Stimulated activated CD4-positive, alpha-beta T cell treated with anti-CD3 and anti-CD28 coated beads, Interleukin-4, amount 100 ng/mL, for 24 hours (primary cell): ENCODE results near the gene UBE3A.

Experiments
- DNase-seq: peaks from one replicate; pipeline ENCODE4 v3.0.0-alpha.2; 2020

Gene UBE3A

DNA sequence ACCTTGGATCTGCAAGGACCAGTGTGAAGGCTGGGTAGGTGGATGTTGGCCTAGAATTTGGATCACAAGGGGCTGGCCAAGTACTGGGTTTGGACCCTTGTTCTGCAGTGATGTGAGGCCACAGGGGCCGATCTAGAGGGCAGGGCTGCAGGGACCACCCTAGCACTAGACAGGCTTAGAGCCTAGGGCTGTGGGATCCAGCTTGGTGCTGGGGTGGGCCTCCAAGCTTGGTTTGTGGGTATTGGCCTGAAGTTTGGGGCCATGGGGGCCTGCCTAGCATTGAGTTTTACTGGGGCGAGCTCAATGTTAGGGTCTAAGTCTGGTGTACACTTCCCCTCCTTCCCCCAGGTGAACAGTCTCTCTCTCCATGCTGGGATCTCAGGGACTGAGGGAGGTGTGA lies 36.5 kb downstream of the UBE3A start:
- no peak for DNase-seq

DNA sequence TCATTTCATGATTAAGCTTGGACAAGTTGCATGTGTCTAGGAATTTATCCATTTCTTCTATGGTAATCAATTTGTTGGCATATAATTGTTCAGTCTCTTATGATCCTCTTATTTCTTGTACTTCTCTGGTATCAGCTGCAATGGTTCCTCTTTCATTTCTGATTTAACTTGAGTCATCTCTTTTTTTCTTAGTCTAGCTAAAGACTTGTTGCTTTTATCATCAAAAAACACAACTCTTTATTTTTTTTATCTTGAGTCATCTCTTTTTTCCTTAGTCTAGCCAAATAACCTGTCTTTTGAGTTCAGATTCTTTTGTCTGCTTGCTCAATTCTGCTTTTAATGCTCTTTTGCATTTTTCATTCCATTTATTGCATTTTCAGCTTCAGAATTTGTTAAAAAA lies 37.3 kb downstream of the UBE3A start:
- DNase-seq: no peak

DNA sequence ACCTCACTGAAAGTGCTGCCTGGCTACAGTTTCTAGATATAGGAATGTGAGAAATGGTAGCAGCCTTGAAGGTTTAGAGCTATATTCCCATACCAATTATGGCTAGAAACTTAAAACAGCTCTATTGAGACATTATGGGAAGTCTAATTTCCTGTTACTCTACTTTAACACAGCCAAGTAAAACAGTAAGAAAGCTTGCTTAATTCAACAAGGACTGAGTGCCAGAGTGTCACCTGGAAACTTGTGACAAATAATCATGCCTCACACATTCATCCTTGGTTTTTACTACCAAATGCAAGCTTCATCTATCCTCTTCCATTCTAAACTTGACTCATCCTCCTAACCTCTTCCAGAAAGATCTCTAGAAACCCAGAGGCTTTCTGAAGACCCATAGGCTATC lies 41.7 kb downstream of the UBE3A start:
- DNase-seq: no peak

DNA sequence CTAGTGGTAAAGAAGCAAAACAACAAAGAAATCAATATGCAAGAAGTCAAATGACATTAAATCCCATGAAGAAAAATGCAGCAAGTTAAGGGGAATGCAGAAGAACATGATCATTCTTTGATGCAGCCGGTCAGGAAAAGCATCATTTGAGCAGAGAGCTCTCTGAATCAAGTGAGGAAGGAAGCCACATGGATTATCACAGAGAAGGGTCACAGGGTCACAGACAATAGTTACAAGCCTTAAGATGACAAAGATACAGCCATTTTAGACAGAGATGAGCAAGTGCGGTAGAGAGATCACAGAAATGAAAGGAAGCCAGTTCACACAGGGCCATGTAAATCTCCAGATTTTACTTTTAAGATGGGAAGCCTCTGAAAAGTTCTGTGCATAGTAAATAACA lies 43.9 kb downstream of the UBE3A start:
- no peak for DNase-seq

DNA sequence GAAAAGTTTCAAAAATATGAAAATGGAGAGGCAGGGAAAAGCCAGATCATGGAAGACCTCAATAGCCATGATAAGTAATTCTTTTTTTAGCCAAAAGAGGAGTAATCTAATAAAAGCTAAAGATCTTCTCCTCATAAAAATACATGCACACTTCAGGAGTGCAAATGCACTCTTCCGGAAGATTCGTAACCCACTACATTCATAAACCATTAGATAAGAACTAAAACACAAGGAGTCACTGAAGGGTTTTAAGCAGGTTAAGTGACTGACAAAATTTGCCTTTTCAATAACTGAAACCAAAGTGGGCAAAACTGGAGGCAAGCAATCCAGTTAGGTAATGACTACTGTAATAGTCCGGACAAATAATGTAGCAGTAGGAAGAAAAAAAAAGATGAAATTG lies 46.0 kb downstream of the UBE3A start:
- no peak for DNase-seq

DNA sequence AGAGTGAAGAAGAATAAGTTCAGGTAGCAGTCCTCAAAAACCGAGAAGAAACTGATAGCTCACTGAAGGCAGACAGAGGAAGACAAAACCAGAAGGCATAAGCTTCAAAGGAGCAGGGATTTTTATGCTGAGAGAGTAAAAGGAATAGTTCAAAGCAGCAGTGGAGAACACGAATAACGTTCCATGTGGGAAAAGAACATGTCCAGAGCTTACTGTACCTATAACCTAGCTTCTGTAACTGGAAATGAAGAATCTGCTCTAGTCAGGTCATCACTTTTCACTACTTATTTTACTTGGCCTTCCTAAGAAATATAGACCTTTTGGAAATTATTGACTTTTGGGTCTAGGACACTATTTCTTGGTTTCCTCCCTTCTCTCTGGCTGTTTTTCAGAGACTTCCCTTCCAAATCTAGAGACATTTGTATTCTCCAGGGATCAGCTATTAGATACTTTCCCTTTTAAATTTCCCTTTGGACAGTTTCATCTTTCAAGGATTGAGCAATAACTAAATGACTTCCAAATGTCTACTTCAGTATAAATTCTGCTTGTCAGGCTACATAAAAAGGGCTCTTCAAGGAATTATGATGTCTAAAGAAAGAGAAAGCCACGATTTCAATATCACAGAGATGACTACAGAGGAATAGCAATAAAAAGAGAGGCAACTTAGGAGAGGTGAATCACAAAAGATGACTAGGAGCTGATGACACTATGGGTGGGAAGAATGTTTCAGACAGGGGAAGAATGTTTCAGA lies 46.7 kb downstream of the UBE3A start:
- no peak for DNase-seq

DNA sequence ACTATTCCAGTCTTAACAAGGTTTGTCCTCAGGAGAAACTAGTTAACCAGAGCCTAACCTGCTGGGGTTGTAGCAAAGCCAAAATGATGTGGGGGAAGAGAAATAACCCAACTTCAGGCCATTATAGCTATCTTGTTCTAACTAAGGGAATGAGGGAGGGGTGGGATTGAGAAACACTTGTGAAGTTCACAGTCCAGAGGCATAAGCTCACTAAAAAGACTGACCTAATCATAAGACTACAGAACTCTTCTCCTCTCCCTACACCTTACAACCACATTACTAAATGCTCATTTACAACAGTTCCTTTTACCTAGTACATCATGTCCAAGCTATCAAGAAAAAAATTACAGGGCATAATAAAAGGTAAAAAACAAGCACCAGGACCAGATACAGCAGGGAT lies 52.8 kb downstream of the UBE3A start:
- no peak for DNase-seq

DNA sequence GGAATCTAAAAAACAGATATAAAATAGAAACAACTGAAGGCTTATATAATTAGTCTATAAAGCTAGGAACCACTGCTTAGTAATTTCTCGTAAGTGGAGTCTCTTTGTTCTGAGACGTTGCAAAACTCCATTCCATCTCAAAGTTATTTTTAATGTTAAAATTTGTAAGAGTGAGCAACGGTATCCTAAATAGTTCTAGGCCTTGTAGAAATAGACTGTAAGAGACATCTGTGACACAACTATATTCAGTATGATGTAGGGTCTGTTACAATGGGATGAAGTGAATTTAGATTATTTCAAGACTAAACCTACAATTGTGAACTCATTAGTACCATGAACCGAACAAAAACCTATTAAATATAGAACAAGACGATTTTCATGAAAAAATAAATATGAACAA lies 57.2 kb downstream of the UBE3A start:
- no peak for DNase-seq

DNA sequence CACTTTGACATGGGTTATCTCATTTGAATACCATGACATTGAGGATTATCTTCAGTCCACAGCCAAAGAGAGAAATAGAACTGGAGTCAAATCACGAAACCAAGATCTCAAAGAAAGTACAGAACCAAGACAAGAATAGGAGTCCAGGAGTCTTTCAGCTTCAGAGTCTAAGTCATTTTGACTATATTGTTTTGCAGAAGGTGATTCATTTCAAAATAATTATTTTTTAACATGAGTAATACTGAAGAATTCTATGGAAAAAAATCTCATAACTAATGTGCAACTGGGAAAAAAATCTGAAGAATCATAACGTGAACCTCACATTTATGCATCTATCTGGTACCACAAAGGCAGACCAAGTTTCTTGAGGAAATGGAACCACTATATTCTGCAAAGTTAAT lies 60.3 kb downstream of the UBE3A start:
- no peak for DNase-seq

DNA sequence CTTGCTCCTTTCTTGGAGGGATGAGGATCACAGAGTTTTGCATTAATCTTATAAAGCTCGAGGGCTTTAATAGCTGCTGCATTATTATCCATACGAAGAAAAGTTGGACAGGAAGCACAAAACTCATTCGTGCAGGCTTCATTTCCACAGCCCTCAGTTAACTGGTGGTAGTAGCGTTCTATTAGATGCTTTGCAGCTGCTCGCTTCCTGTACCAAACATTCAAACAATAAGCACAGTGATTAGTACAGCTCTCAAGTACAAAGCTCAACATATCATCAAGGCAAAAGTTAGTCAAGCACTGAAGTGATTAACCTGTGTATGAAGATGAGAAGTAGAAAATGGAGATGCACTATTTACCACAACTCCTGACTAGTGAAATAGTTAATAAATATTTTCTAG lies 63.3 kb downstream of the UBE3A start:
- DNase-seq: no peak

DNA sequence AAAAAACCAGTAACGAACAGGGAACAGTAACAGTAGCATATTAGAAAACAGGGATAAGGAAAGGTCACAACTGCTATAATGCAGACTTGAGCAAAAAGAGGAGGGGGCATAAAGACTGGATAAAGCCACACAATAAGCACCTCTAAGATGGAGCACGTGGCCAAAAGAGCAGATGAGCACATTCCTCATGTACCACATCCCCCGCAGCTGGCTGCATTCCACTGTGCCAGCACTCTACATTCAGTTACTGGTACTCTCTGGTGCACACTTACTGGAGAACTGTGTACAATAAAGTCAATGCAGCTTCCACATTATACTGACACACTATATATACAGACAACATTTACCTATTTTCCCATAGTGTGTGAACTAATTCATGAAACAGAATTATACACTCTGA lies 64.7 kb downstream of the UBE3A start:
- no peak for DNase-seq

DNA sequence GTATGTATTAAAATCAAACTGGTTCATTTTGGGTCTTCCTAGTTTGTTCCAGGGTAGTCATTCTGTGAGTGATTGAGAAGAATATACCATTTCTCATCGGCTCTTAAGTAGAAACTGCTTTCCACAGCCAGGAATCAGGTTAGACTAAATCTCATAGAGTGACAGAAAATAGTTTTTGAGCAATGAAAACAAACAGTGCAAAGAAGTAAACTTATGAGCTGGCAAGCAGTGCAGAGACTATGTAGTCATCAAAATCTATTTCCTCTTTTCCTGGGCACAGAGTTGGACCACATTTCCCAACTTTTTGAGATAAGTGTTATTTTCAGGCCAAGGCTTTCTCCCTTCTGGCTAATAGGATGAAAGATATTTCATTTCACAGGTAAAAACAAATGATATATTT lies 66.5 kb downstream of the UBE3A start:
- DNase-seq: no peak

DNA sequence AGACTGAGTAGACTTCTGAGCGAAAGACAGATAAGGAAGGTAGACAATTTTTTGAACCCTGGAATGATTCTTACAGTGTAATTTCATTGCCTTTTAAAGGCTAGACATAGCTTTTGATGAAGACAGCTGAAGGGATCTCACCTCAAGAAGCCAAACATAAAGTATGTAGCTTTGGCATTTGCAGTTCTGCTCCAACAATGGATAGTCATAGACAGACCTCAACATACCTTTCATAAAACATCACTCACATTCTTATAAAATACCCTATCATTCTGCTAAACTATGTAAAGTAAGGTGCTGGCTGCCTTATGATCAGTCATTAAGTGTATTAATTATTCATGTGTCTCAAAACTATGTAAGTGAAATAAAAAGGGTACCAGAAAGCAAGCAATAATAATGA lies 70.0 kb downstream of the UBE3A start:
- DNase-seq: no peak

DNA sequence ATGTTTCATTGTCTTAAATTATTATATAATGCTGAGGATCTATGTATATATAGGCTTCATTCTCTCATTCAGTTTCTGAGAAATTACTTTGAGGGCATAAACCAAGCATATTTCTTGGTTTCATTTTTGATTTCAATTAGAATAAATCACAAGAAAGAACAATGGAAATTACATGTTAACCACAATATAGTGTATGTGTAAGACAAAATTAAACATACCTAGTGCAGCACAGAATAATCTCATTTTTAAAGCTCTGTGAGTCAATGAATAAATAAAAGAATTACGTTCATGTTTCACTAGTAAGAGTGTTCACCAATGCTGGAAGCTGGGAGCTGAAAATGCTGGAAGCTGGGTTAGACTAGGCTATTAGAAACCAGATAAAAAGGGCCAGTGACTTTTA lies 72.8 kb downstream of the UBE3A start:
- no peak for DNase-seq

DNA sequence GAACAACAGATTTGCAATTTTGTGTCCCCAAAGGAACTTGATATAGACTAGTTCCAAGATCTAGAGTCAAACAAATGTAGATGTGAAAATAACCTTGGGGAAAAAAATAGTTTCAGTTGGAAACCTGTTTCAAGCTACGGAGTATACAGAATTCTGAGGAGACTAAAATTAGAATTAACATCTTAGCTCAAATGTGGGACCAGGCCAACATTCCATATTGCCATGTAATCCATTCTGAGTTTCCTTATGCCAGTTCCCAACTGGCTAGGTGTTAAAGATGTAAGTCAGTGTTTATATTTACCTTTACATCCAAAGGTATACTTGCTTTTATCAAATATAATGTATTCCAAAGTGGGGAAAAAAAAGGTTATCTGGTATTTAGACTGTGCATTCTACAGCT lies 76.3 kb downstream of the UBE3A start:
- no peak for DNase-seq

DNA sequence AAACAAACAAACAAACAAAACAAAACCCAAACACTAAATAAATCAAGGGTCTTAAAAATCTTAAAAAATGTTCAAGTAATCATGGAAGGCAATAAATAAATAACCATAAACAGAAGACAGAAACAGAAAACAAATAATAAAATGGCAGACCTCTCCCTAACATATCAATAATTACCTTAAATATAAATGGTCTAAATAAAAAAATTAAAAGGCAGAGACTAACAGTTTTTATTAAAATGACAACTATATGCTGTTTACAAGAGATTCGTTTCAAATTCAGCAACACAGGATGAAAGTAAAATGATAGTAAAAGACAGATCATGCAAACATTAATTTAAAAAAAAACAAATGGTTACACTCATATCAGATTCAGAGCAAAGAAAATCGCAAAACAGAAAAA lies 91.1 kb downstream of the UBE3A start:
- no peak for DNase-seq

DNA sequence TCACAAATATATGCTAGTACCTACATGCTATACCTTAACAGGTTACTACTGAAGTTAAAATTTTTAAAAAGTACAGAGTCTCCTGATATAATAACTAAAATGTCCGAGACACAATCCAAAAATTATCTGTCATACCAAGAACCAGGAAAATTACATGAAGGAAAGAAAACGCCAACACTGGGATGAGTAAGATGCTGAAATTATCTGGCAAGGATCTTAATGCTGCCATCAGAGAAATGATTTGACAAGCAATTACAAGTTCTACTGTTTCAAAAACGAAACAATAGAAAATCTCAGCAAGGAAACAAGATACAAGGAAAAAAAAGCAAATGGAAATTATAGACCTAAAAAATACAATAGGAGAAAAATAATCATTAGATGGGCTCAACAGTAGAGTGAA lies 92.5 kb downstream of the UBE3A start:
- no peak for DNase-seq

DNA sequence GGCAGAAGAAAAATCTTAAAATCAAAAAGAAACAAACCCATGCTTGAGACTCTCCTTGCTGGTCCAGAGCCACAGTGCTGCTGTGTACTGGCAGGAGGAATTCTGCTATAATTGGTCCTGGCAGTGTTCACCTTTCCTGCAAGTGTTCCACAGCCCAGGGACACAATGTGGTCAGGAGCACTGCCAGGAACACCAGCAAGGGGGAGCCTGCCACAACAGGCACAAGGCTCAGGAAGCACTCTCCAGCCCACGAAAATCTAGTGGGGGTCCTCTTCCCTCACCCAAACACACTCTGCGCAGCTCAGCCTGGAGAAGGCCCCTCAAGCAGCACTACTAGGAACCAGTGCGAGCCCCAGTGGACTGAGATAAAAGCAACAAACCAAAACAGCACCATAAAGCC lies 92.9 kb downstream of the UBE3A start:
- DNase-seq: no peak

DNA sequence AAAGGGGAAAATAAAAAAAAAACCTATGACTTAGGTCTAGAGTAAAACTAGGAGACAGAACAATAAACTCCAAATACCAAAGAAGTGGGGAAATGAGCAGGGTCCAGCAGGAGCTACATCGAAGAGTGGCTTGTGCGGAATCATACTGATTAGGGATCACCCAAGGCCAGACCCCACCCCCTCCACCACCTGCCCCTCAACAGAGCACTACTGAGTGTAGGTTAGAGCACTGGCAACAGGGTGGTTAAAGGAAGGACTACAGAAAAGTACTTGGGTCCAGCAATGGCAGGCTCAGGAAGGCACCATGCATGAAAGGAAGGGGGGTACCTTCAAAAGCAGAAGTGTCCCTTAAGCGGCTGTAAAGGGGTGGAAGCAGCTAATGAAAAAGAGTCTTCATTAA lies 96.2 kb downstream of the UBE3A start:
- DNase-seq: no peak

DNA sequence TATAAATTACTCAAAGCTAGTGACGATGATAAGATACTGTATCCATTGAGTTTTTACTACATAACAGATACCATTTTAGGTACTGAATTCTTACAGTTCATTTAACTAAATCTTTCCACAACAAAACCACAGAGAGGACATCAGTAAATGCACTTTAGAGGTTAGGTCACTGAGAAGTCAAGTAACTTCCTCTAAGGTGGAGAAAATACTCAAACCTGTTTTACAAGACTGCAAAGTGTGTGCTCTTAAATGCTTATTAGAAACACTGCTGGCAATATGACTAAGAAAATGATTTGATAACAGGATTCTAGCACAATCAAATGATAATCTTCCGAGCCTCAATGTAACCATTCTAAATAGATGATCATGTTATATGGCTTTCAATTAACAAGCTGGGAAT lies 99.4 kb downstream of the UBE3A start:
- DNase-seq: no peak

DNA sequence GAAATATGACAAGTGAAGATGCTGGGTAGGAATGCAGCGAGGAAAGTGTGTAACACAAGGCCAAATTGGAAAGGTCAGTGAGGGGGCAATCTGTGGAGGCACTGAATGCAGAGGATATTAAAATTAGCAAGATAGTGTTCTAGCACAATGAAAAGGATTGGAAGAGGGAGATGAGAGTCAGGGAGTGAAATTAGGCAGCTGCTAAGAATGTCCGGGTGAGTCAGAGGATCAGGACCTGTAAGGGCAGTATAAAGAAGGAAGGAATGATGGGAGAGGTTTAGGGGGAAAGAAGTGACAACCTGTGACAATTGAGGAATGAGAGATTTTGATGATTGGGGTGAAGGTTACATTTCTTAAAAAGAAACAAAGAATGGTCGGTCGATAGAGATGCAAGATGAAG lies 103.5 kb downstream of the UBE3A start:
- no peak for DNase-seq

DNA sequence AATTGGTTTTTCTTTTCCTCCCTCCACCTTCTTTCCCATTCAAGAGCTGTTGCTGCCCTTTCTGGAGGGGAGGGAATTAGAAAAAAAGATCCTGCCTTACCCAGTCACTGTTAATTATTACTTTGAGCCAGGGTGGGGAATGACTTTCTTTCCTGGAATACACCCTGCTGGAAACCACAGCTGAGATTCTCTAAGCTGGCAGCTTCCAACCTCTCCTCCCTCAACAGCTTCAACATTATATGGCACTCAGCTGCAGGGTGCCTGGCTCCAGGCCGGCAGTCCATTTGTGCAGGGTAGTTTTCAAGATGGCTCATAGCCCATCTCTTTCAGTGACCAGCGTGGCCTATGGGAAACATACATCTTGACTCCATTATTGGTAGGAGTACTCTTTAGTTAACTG lies 105.8 kb downstream of the UBE3A start:
- DNase-seq: no peak

DNA sequence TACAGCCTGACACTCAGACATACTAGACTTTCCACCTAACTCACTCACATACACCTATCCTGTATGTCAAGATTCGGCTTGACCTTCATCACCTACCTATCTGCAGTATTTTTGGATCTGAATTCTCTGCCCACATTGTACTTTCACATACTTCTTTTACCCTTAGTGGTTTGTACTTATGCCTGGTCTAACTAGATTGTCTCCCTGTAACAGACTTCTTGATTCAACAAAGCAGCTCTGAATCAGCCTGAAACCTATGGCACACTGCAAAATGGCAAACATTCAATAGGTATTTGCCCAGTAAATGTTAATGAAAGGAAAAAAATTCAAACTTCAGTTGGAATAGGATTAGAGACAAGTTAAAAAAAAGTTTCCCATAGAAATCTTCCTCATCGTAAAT lies 106.5 kb downstream of the UBE3A start:
- DNase-seq: no peak

DNA sequence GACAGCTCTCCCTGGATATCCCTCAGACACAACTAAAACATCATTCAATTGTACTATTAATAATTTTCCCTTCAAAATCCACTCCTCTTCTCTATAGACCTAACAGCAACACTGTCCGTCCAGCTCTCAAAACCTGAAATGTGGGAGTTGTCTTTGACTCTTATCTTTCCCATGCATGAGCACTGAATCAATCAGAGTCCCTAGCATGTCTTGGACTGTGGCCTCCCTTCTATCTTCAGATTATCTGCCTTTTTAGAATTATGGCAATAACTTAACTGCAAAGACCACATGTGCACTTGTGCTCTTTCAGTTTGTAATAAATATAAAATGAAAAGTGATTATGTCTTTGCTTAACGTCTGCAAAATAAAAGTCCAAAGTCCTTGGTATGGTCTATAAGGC lies 107.0 kb downstream of the UBE3A start:
- no peak for DNase-seq

DNA sequence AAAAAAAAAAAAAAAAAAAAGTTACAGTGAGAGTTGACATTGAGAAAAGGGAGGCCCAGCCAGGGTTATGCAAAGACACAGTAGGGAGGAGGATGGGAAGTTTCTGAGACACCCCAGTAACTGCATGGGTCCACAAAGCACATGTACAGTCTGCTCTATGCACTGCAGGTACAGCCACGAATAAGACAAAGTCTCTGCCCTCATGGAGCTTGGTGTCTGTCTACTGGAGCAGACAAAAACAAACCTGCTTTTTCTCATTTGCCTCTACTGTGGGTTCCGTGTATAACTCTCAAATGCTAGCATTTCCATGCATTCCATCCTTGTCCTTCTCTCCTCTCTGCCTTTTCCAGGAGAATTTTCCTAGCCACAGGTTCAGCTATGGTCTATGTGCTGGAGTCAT lies 107.4 kb downstream of the UBE3A start:
- no peak for DNase-seq

DNA sequence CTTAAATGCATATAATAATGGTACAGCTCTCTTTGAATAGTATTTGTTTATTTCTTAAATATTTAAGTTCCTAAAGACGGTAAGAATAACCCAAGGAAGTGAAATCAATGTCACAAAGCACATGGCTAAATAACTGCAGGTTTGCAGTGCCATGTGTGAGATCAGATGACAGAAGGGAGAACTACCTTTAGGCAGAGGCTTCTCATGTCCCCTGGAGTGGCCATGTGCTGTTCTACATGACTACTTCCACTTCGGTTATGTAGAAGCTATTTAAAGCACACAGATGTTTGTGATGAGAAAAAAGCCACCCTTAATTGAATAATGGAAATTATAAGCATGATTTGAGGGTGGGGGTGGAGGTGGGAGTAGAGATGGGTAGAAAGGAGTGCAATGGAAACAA lies 109.1 kb downstream of the UBE3A start:
- no peak for DNase-seq
